DND-41 (cell line): ENCODE measurements around the gene PLEKHA8.

Experiments
- ATAC-seq: fragments of 200-7000 bp; cut with Tn5 transposase; 3 replicates; pipeline ENCODE4 v1.9.1; 2021; ENCODE audit warnings: low read depth; ENCODE audit not compliant: insufficient read depth
- DNase-seq: peaks from one replicate; pipeline ENCODE4 v3.0.0-alpha.2; 2020
- H2AFZ ChIP-seq: 2 replicates; pipeline ENCODE4 v1.6.0; 2012; ENCODE audit warnings: low read depth, low read length
- H3K27ac ChIP-seq: 2 replicates; pipeline ENCODE4 v1.5.1; 2012; ENCODE audit warnings: low read length, inconsistent platforms
- H3K27me3 ChIP-seq: fragments of 200-600 bp; sonication (generic); 2 replicates; pipeline ENCODE4 v1.6.0; 2012; ENCODE audit warnings: low read length, mild to moderate bottlenecking, inconsistent platforms; ENCODE audit not compliant: insufficient read depth, poor library complexity
- H3K36me3 ChIP-seq: 2 replicates; pipeline ENCODE4 v1.5.1; 2012; ENCODE audit warnings: low read length, inconsistent platforms; ENCODE audit not compliant: insufficient read depth
- H3K4me1 ChIP-seq: 2 replicates; pipeline ENCODE4 v1.5.1; 2012; ENCODE audit warnings: mild to moderate bottlenecking, low read length; ENCODE audit not compliant: insufficient read depth
- H3K4me2 ChIP-seq: 2 replicates; pipeline ENCODE4 v1.6.0; 2012; ENCODE audit warnings: mild to moderate bottlenecking, moderate library complexity, low read length, inconsistent platforms; ENCODE audit not compliant: insufficient read depth
- H3K4me3 ChIP-seq, 2 experiments: fragments of 200-600 bp in 1 of 2; shearing (Covaris generic) in 1 of 2; 2 replicates each; pipeline ENCODE4 v1.5.1; 2012 to 2016; ENCODE audit warnings: inconsistent platforms in 2 of 2, low read length in 2 of 2, mild to moderate bottlenecking in 2 of 2, low read depth in 1 of 2, moderate library complexity in 1 of 2
- H3K79me2 ChIP-seq: 2 replicates; pipeline ENCODE4 v1.6.0; 2012; ENCODE audit warnings: low read length, inconsistent platforms; ENCODE audit not compliant: insufficient read depth
- H3K9ac ChIP-seq: 2 replicates; pipeline ENCODE4 v1.6.0; 2012; ENCODE audit warnings: low read depth, mild to moderate bottlenecking, inconsistent platforms, low read length, moderate library complexity
- H3K9me3 ChIP-seq: 2 replicates; pipeline ENCODE4 v1.5.1; 2012; ENCODE audit warnings: low read length, moderate library complexity, mild to moderate bottlenecking, inconsistent platforms; ENCODE audit not compliant: insufficient read depth, severe bottlenecking
- H4K20me1 ChIP-seq: 2 replicates; pipeline ENCODE4 v1.6.0; 2012; ENCODE audit warnings: low read length; ENCODE audit not compliant: insufficient read depth
- CTCF ChIP-seq: IDR thresholded peaks from 2 replicates; pipeline ENCODE4 v1.5.1; 2012; ENCODE audit warnings: borderline replicate concordance, low read length, moderate library complexity, mild to moderate bottlenecking; ENCODE audit not compliant: poor library complexity, severe bottlenecking; ENCODE audit errors: extremely low read depth
- EZH2 ChIP-seq: IDR thresholded peaks from 3 replicates; pipeline ENCODE4 v1.6.1; 2012; ENCODE audit warnings: borderline replicate concordance, low read depth, mild to moderate bottlenecking, moderate library complexity, low read length, inconsistent platforms; ENCODE audit not compliant: severe bottlenecking

Gene PLEKHA8

GRCh38 chr7:30066687-30067086 is 38.5 kb downstream of the PLEKHA8 start:
- Histone ChIP-seq H3K27me3 (no peaks in the 10 kb centered on the region), H3K4me2 (no peak overlapping the region), H2AFZ (no peak overlapping the region), H3K4me1 (no peaks in the 10 kb centered on the region), H3K9ac (no peak overlapping the region), H3K79me2 (no peaks in the 10 kb centered on the region), H3K9me3 (no peaks in the 10 kb centered on the region), H3K4me3 (no peak overlapping the region), H3K27ac (no peak overlapping the region), H3K36me3 (peaks cover 53% of the 10 kb centered on the region), H4K20me1 (no peaks in the 10 kb centered on the region)
- no peak for TF ChIP-seq EZH2
- TF ChIP-seq CTCF, result no peak
- ATAC-seq (no peak), DNase-seq (no peak)

- Histone ChIP-seq H3K27me3 (no peaks in the 10 kb centered on the region), H3K79me2 (no peaks in the 10 kb centered on the region), H3K9me3 (no peaks in the 10 kb centered on the region), H3K9ac (no peak overlapping the region), H3K36me3 (peaks cover 44% of the 10 kb centered on the region), H3K27ac (no peak overlapping the region), H4K20me1 (no peaks in the 10 kb centered on the region), H3K4me2 (no peak overlapping the region), H3K4me1 (no peaks in the 10 kb centered on the region), H2AFZ (no peak overlapping the region), H3K4me3 (no peak overlapping the region)
- ATAC-seq, result no peak
- no peak for DNase-seq
- no peak for TF ChIP-seq CTCF
- TF ChIP-seq EZH2, result no peak
Observed at GRCh38 chr7:30068117-30068516, 39.9 kb downstream of the PLEKHA8 start.

DNA sequence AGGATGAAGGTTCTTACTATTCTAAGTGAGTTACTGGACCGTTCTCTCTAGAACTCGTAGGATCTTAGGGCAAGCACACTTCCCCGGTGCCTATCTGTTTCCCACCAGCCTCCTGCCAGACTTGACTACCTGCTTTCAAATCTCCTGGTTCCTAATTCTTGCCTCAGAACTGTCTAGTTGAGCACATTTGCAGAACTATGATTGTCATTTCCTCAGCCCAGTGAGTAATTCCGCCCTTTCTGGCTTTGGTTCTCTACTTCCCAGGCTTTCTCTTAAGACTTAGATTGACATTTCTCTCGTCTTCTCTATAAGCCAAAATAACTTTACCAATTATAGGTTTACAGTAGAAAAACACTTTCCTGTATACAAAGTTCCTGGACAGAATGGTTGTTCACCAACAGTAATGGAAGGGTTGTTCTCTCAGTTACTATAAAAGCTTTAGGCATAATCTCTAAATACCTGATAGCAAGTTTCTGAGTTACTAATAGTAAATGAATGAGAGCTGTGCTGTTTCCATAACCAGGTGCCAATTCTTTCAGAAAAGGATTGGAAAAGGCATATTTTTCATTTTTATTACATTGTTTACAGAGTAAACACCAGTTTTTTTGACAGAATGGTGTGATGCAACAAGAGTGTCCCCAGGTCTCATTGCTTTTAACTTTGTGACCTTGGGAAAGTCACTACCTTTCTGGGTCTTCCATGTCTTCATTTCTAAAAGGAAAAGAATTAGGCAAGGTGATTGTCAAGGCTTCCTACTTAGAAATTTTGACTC is 41.1 kb downstream of the PLEKHA8 start:
- no peaks in the 10 kb centered on the region for H3K79me2 ChIP-seq
- no peak overlapping the region for H3K4me2 ChIP-seq
- no peak for ATAC-seq
- H3K9me3 ChIP-seq, result no peaks in the 10 kb centered on the region
- no peak overlapping the region for H3K27ac ChIP-seq
- H3K36me3 ChIP-seq, result peaks cover 34% of the 10 kb centered on the region
- no peak overlapping the region for H3K4me3 ChIP-seq
- no peaks in the 10 kb centered on the region for H4K20me1 ChIP-seq
- H3K9ac ChIP-seq, result no peak overlapping the region
- no peaks in the 10 kb centered on the region for H3K4me1 ChIP-seq
- no peaks in the 10 kb centered on the region for H3K27me3 ChIP-seq
- no peak for DNase-seq
- no peak for TF ChIP-seq CTCF
- no peak overlapping the region for H2AFZ ChIP-seq

DNA sequence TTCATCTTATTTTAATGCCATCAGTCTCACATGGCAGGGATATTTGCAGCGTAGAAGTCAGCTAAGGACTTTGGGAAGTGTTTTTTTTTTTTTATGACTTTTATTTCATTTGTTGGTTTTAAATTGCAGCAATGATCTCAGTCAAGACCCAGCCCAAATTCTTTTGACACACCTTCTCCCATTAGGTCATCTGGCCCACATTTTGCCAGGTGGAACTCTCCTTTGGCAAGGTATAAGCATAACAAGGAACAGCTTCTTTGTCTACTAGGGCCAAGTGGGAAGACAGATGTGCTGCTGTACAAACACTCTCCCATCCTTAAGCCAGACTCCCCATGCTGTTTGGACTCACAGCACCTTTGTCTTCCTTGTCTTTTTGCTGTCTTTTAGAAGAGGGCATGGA is 41.8 kb downstream of the PLEKHA8 start:
- Histone ChIP-seq H3K36me3 (peaks cover 30% of the 10 kb centered on the region; the same call in 1 of the 2 replicates), H3K4me1 (no peaks in the 10 kb centered on the region)

More for the DNA sequence above, 41.8 kb downstream of the PLEKHA8 start:
- Histone ChIP-seq H2AFZ (no peak overlapping the region), H3K9me3 (no peaks in the 10 kb centered on the region), H3K9ac (no peak overlapping the region), H3K4me2 (no peak overlapping the region), H4K20me1 (no peaks in the 10 kb centered on the region), H3K79me2 (no peaks in the 10 kb centered on the region), H3K27ac (no peak overlapping the region), H3K27me3 (no peaks in the 10 kb centered on the region), H3K4me3 (no peak overlapping the region)
- DNase-seq (no peak), ATAC-seq (no peak)
- TF ChIP-seq EZH2 (no peak), CTCF (no peak)
